Muscle of leg (tissue), 11 donors: Measurements from ENCODE around the gene CALM3. TPM values are rescaled to one million over a fixed set of nuclear protein-coding genes. Genes with fewer than 3 reads are reported as not detected.
A peak's percentile ranks its signal among the peaks of the same experiment; 100 is the strongest.

Experiments used
- DNase-seq: peaks from one replicate; pipeline ENCODE4 v3.0.0; 2013
- H3K27ac ChIP-seq: one replicate; pipeline ENCODE4 v1.5.1; 2013; ENCODE audit warnings: mild to moderate bottlenecking, low read length, control low read depth
- H3K27me3 ChIP-seq: one replicate; pipeline ENCODE4 v1.6.1; 2013; ENCODE audit warnings: low read length; ENCODE audit not compliant: control insufficient read depth, insufficient read depth
- H3K36me3 ChIP-seq: one replicate; pipeline ENCODE4 v1.6.1; 2013; ENCODE audit warnings: low read length; ENCODE audit not compliant: control insufficient read depth, insufficient read depth
- H3K4me1 ChIP-seq: one replicate; pipeline ENCODE4 v1.6.1; 2013; ENCODE audit warnings: low read length; ENCODE audit not compliant: control insufficient read depth, insufficient read depth
- H3K4me3 ChIP-seq: one replicate; pipeline ENCODE4 v1.5.1; 2013; ENCODE audit warnings: low read length, control low read depth
- H3K9me3 ChIP-seq: replicated peaks from 2 replicates; pipeline ENCODE4 v1.6.1; 2013; ENCODE audit warnings: low read depth, low read length; ENCODE audit not compliant: control insufficient read depth
- WGBS: methylation state at CpG from one replicate; pipeline ENCODE4 v1.1.5; 2013; ENCODE audit warnings: missing lambda C conversion rate; ENCODE audit not compliant: insufficient coverage; 5-methylcytosine and 5-hydroxymethylcytosine counted together
- polyA plus RNA-seq, 8 donors: library from polyadenylated mRNA; unstranded; fragments of 120-200 nt; gene quantifications; one replicate each; pipeline versions ENCODE4 v1.2.1 to v1.2.3, GENCODE V29; 2013; ENCODE audit warnings: inconsistent platforms in 1 of 8, low replicate concordance in 1 of 8; ENCODE audit not compliant: insufficient read length in 8 of 8, insufficient read depth in 1 of 8
- total RNA-seq: library from RNA; stranded (reverse); fragments of 120-200 nt; gene quantifications from one replicate; pipeline ENCODE4 v1.2.4, GENCODE V29; 2013

Gene CALM3
- total and polyA plus RNA-seq, 9 donors, result 70.8 to 288 (median 242) TPM

GRCh38 chr19:46571495-46571894 lies 29.6 kb upstream of the CALM3 start:
- no peaks in the 10 kb centered on the region for H3K4me1 ChIP-seq
- H3K27ac ChIP-seq, result no peak overlapping the region
- DNase-seq, result no peak
- H3K9me3 ChIP-seq, result no peaks in the 10 kb centered on the region
- H3K36me3 ChIP-seq, result no peaks in the 10 kb centered on the region
- H3K4me3 ChIP-seq, result no peak overlapping the region
- H3K27me3 ChIP-seq, result no peaks in the 10 kb centered on the region
- 20% methylated on average over 1 of the region's 5 CpGs for WGBS

- Histone ChIP-seq H3K9me3 (no peaks in the 10 kb centered on the region), H3K4me3 (no peak overlapping the region), H3K27ac (no peak overlapping the region), H3K36me3 (no peaks in the 10 kb centered on the region), H3K4me1 (no peaks in the 10 kb centered on the region), H3K27me3 (no peaks in the 10 kb centered on the region)
- DNase-seq, result no peak
- 61% methylated on average over 4 of the region's 8 CpGs for WGBS
Observed at GRCh38 chr19:46573679-46574498, 27.2 kb upstream of the CALM3 start.

GRCh38 chr19:46574533-46574932 lies 26.6 kb upstream of the CALM3 start:
- 48% methylated on average over 8 of the region's 11 CpGs for WGBS
- DNase-seq, result no peak
- H3K27ac ChIP-seq, result no peak overlapping the region
- no peak overlapping the region for H3K4me3 ChIP-seq
- no peaks in the 10 kb centered on the region for H3K9me3 ChIP-seq
- H3K36me3 ChIP-seq, result no peaks in the 10 kb centered on the region
- no peaks in the 10 kb centered on the region for H3K4me1 ChIP-seq
- no peaks in the 10 kb centered on the region for H3K27me3 ChIP-seq

GRCh38 chr19:46578450-46578849 lies 22.7 kb upstream of the CALM3 start:
- H3K27me3 ChIP-seq, result no peaks in the 10 kb centered on the region
- no peak for DNase-seq
- no peak overlapping the region for H3K27ac ChIP-seq
- H3K4me1 ChIP-seq, result no peaks in the 10 kb centered on the region
- no peaks in the 10 kb centered on the region for H3K9me3 ChIP-seq
- no peak overlapping the region for H3K4me3 ChIP-seq
- WGBS, result 89% methylated on average over 4 of the region's 4 CpGs
- no peaks in the 10 kb centered on the region for H3K36me3 ChIP-seq

GRCh38 chr19:46579361-46579879 lies 21.7 kb upstream of the CALM3 start:
- peak; percentile 77 for DNase-seq
- Histone ChIP-seq H3K27ac (no peak overlapping the region), H3K4me1 (no peaks in the 10 kb centered on the region), H3K27me3 (no peaks in the 10 kb centered on the region), H3K36me3 (no peaks in the 10 kb centered on the region), H3K9me3 (no peaks in the 10 kb centered on the region), H3K4me3 (no peak overlapping the region)
- WGBS, result no CpG with 5 or more reads among the region's 8 CpGs

- no CpG with 5 or more reads among the region's 2 CpGs for WGBS
- no peaks in the 10 kb centered on the region for H3K36me3 ChIP-seq
- no peak overlapping the region for H3K4me3 ChIP-seq
- no peak overlapping the region for H3K27ac ChIP-seq
- no peaks in the 10 kb centered on the region for H3K9me3 ChIP-seq
- no peaks in the 10 kb centered on the region for H3K27me3 ChIP-seq
- no peaks in the 10 kb centered on the region for H3K4me1 ChIP-seq
- no peak for DNase-seq
Observed at GRCh38 chr19:46580247-46580646, 20.9 kb upstream of the CALM3 start.

GRCh38 chr19:46585539-46585938 lies 15.6 kb upstream of the CALM3 start:
- WGBS, result no CpG with 5 or more reads among the region's 1 CpG

GRCh38 chr19:46586294-46586693 lies 14.8 kb upstream of the CALM3 start:
- Histone ChIP-seq H3K27ac (no peak overlapping the region), H3K9me3 (no peaks in the 10 kb centered on the region), H3K4me3 (no peak overlapping the region), H3K4me1 (no peaks in the 10 kb centered on the region), H3K27me3 (no peaks in the 10 kb centered on the region), H3K36me3 (no peaks in the 10 kb centered on the region)
- WGBS, result no CpG with 5 or more reads among the region's 4 CpGs
- no peak for DNase-seq

More at GRCh38 chr19:46585539-46585938, 15.6 kb upstream of the CALM3 start:
- Histone ChIP-seq H3K4me1 (no peaks in the 10 kb centered on the region), H3K27ac (no peak overlapping the region), H3K36me3 (no peaks in the 10 kb centered on the region), H3K4me3 (no peak overlapping the region), H3K9me3 (no peaks in the 10 kb centered on the region), H3K27me3 (no peaks in the 10 kb centered on the region)
- no peak for DNase-seq

GRCh38 chr19:46587861-46588260 lies 13.3 kb upstream of the CALM3 start:
- Histone ChIP-seq H3K36me3 (no peaks in the 10 kb centered on the region), H3K27me3 (no peaks in the 10 kb centered on the region), H3K4me3 (no peak overlapping the region), H3K4me1 (no peaks in the 10 kb centered on the region), H3K9me3 (no peaks in the 10 kb centered on the region), H3K27ac (no peak overlapping the region)
- DNase-seq, result no peak
- no CpG with 5 or more reads among the region's 3 CpGs for WGBS

GRCh38 chr19:46591254-46591653 lies 9.9 kb upstream of the CALM3 start:
- Histone ChIP-seq H3K9me3 (no peaks in the 10 kb centered on the region), H3K27ac (no peak overlapping the region), H3K36me3 (no peaks in the 10 kb centered on the region), H3K4me3 (no peak overlapping the region), H3K27me3 (no peaks in the 10 kb centered on the region), H3K4me1 (no peaks in the 10 kb centered on the region)
- WGBS, result no CpG with 5 or more reads among the region's 4 CpGs
- DNase-seq, result no peak
